Immature natural killer cell (primary cell): Measurements from ENCODE around the gene SLC5A6. TPM values are rescaled to one million over a fixed set of nuclear protein-coding genes. Genes with fewer than 3 reads are reported as not detected.
A peak's percentile ranks its signal among the peaks of the same experiment; 100 is the strongest.

ENCODE experiments used
- DNase-seq, 3 donors: peaks; one replicate each; pipeline ENCODE4 v3.0.0; 2022; ENCODE audit warnings: mixed read lengths in 1 of 3
- H3K27ac Mint-ChIP-seq, 6 donors: one replicate each; pipeline ENCODE4 v1.8.0; 2020; ENCODE audit warnings: mixed read lengths in 6 of 6, mild to moderate bottlenecking in 5 of 6, inconsistent platforms in 4 of 6, moderate library complexity in 3 of 6
- H3K27me3 Mint-ChIP-seq, 3 donors: one replicate each; pipeline ENCODE4 v1.8.0; 2020 to 2021; ENCODE audit warnings: low read depth in 3 of 3, mild to moderate bottlenecking in 3 of 3, mixed read lengths in 3 of 3, moderate library complexity in 3 of 3, inconsistent platforms in 1 of 3
- H3K36me3 Mint-ChIP-seq, 3 donors: one replicate each; pipeline ENCODE4 v1.8.0; 2020; ENCODE audit warnings: mixed read lengths in 3 of 3, inconsistent platforms in 2 of 3, mild to moderate bottlenecking in 2 of 3
- H3K4me1 Mint-ChIP-seq, 2 donors: one replicate each; pipeline ENCODE4 v1.8.0; 2020; ENCODE audit warnings: inconsistent platforms in 2 of 2, mild to moderate bottlenecking in 2 of 2, mixed read lengths in 2 of 2, moderate library complexity in 1 of 2
- H3K4me3 Mint-ChIP-seq, 5 donors: one replicate each; pipeline ENCODE4 v1.8.0; 2020; ENCODE audit warnings: mild to moderate bottlenecking in 5 of 5, mixed read lengths in 5 of 5, inconsistent platforms in 3 of 5, moderate library complexity in 3 of 5
- H3K9me3 Mint-ChIP-seq, 6 donors: one replicate each; pipeline ENCODE4 v1.8.0; 2020; ENCODE audit warnings: mild to moderate bottlenecking in 6 of 6, mixed read lengths in 6 of 6, inconsistent platforms in 4 of 6, moderate library complexity in 3 of 6
- polyA plus RNA-seq, 3 donors: library from polyadenylated mRNA; unstranded; fragments of 300-500 nt; fragmentation: Illumina TruSeq; gene quantifications; one replicate each; pipeline ENCODE4 v1.2.3, GENCODE V29; 2021

The SLC5A6 gene
- polyA plus RNA-seq, 3 donors from 2014 or later: 5.3 to 15.1 (median 11.5) TPM

DNA sequence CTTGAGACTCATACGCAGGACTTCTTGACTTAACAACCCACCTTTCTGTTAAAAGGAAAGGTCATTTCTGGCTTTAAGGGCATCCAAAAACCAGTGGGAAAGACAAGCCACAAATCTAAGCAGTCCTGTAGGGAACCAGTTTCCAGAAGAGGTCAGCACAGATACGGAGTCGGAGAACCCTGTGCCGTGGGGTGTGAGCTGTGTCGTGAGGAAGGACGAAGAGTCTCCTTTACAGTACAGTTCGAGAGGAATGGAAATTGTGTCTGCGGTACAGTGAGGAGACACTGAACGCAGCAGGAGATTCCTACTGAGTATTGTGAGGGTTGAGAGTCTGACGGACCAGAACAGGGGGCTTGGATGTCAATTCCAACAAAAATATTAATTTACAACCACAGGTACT is 33.0 kb upstream of the SLC5A6 start:
- H3K4me1 Mint-ChIP-seq: no peaks in the 10 kb centered on the region
- peaks cover 4 to 18% (median 7%) of the 10 kb centered on the region in 3 donors for H3K36me3 Mint-ChIP-seq
- H3K9me3 Mint-ChIP-seq: no peaks in the 10 kb centered on the region
- no peak overlapping the region for H3K4me3 Mint-ChIP-seq
- no peak overlapping the region for H3K27ac Mint-ChIP-seq
- DNase-seq: no peak
- H3K27me3 Mint-ChIP-seq: peaks cover 0 to 2% (median 2%) of the 10 kb centered on the region in 3 donors

DNA sequence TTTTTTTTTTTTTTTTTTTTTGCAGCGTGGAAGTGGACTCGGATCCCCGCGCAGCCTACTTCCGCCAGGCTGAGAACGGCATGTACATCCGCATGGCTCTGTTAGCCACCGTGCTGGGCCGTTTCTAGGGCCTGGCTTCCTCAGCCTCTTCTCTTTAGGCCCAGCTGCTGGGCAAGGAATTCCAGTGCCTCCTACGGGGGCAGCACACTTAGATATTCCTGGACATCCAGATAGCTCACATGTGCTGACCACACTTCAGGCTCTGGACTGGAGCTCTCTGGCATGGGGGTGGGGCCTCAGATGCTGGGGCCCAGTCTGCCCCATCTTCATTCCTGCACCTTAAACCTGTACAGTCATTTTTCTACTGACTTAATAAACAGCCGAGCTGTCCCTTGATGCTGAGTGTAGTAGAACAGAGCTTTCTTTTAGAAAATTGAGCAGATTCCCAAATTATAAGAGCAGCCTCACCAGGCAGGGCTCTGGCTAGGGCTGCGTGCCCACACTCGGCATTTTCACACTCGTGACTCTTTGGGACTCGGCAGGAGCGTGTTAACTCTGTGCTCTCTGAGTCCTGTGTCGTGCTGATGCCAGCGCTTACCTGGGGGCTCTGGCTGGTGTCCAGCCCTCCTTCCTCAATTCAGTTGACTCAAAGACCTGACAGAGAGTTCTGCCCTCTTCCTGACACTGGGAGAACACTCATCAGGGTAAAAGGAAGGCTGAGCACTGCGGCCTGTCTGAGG is 31.5 kb upstream of the SLC5A6 start:
- no peaks in the 10 kb centered on the region for H3K4me1 Mint-ChIP-seq
- no peaks in the 10 kb centered on the region for H3K9me3 Mint-ChIP-seq
- peaks cover 0 to 2% (median 0%) of the 10 kb centered on the region in 3 donors for H3K27me3 Mint-ChIP-seq
- H3K27ac Mint-ChIP-seq: no peak overlapping the region
- H3K4me3 Mint-ChIP-seq: no peak overlapping the region
- H3K36me3 Mint-ChIP-seq: peaks cover 7 to 24% (median 10%) of the 10 kb centered on the region in 3 donors
- no peak for DNase-seq

DNA sequence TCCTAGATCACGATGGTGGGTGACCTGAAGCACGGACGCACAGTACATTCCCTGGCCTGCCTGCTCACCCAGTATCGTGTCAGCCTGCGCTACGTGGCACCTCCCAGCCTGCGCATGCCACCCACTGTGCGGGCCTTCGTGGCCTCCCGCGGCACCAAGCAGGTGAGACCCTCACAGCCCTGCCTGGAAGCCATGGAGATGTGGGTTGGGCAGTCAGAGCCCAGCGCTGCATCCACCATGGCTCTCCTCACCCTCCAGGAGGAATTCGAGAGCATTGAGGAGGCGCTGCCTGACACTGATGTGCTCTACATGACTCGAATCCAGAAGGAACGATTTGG is 30.5 kb upstream of the SLC5A6 start:
- Mint-ChIP-seq H3K36me3 (peaks cover 11 to 31% (median 11%) of the 10 kb centered on the region in 3 donors), H3K27me3 (peaks cover 0 to 2% (median 0%) of the 10 kb centered on the region in 3 donors), H3K4me3 (no peak overlapping the region), H3K27ac (no peak overlapping the region), H3K4me1 (no peaks in the 10 kb centered on the region), H3K9me3 (no peaks in the 10 kb centered on the region)
- DNase-seq: no peak

DNA sequence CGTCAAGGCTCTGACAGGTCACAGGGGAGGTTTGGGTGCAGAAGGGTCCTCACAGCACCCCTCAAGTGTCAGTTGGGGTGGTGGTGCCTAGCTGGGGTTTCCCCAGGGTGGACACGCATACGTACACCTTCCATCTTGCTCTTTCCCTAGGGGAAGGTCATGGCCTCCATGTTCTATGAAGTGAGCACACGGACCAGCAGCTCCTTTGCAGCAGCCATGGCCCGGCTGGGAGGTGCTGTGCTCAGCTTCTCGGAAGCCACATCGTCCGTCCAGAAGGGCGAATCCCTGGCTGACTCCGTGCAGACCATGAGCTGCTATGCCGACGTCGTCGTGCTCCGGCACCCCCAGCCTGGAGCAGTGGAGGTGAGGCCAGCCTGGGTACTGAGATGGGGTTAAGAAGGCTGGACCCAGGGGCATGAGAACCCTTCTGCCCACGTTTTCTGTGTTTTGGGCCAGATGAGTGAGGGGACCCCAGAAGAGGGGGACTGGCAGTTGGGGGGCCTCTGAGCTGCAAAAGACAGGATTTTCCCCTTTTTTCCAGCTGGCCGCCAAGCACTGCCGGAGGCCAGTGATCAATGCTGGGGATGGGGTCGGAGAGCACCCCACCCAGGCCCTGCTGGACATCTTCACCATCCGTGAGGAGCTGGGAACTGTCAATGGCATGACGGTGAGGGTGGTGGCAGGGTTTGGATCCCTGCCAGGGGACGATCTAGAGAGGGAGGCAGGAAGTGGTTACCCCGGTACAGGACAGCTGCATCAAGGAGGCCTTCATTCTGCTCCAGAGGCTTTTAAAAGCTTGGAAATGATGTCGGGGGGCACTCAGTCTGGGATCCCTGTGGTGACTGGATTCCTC is 29.9 kb upstream of the SLC5A6 start:
- Mint-ChIP-seq H3K4me3 (no peak overlapping the region), H3K9me3 (no peaks in the 10 kb centered on the region), H3K36me3 (peaks cover 11 to 37% (median 16%) of the 10 kb centered on the region in 3 donors), H3K27ac (peak overlapping the region in 1 of 6 donors; percentile 34), H3K4me1 (no peaks in the 10 kb centered on the region), H3K27me3 (peaks cover 0 to 2% (median 0%) of the 10 kb centered on the region in 3 donors)
- no peak for DNase-seq

DNA sequence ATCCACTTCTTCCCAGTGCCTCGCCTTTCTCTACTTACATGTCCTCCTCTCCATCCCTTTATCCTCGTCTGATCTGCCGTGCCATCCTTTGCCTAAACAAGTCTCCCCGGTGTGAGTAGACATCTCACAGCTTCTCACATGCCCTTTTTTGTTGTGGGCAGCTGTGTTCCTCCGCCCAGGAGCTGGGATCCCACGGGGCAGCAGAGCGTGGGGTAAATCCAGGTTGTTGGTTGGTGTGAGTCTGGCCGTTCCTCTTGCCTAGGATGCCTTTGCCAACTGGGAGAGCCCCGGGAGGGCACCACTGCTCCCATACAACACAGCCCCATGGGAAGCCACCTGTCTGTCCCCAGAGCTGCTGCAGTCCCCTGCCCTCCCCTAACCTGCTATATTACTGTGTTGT is 28.3 kb upstream of the SLC5A6 start:
- no peak for DNase-seq
- Mint-ChIP-seq H3K9me3 (no peaks in the 10 kb centered on the region), H3K36me3 (peaks cover 16 to 50% (median 19%) of the 10 kb centered on the region in 3 donors), H3K27me3 (peaks cover 0 to 2% (median 0%) of the 10 kb centered on the region in 3 donors), H3K4me3 (no peak overlapping the region), H3K4me1 (no peaks in the 10 kb centered on the region), H3K27ac (no peak overlapping the region)

DNA sequence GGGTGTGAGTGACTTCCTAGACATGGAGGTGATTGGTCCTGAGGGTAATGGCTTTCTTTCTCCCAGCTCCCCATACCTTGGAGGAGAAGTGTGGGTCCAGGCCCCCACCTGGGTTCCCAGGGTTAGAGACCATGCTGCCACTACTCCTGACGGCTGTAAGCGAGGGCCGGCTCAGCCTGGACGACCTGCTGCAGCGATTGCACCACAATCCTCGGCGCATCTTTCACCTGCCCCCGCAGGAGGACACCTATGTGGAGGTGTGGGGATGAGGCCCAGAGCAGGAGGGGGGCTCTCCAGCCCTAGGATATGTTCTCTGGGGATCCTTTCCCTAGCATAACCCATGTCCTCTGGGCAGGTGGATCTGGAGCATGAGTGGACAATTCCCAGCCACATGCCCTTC is 26.9 kb upstream of the SLC5A6 start:
- Mint-ChIP-seq H3K27me3 (peaks cover 0 to 2% (median 1%) of the 10 kb centered on the region in 3 donors), H3K4me1 (no peaks in the 10 kb centered on the region), H3K36me3 (peaks cover 24 to 60% (median 29%) of the 10 kb centered on the region in 3 donors), H3K27ac (no peak overlapping the region), H3K4me3 (no peak overlapping the region), H3K9me3 (no peaks in the 10 kb centered on the region)
- no peak for DNase-seq

DNA sequence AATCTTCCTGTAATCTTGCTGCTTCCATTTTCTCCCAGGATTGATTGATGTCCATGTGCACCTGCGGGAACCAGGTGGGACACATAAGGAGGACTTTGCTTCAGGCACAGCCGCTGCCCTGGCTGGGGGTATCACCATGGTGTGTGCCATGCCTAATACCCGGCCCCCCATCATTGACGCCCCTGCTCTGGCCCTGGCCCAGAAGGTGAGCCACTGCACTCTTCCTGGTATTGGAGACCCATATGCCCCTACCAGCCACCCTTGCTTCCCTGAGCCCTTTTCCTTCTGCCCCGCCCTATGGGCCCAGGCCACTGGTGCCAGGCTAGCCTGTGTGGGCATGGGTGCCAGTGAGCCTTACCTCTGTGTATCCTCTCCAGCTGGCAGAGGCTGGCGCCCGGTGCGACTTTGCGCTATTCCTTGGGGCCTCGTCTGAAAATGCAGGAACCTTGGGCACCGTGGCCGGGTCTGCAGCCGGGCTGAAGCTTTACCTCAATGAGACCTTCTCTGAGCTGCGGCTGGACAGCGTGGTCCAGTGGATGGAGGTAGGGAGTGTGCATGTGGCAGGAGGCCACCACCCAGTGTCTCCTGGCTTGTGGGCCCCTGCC is 25.4 kb upstream of the SLC5A6 start:
- peaks cover 0 to 3% (median 2%) of the 10 kb centered on the region in 3 donors for H3K27me3 Mint-ChIP-seq
- no peak overlapping the region for H3K4me3 Mint-ChIP-seq
- H3K4me1 Mint-ChIP-seq: no peaks in the 10 kb centered on the region
- no peak overlapping the region for H3K27ac Mint-ChIP-seq
- DNase-seq: no peak
- no peaks in the 10 kb centered on the region for H3K9me3 Mint-ChIP-seq
- peaks cover 35 to 69% (median 41%) of the 10 kb centered on the region in 3 donors for H3K36me3 Mint-ChIP-seq

DNA sequence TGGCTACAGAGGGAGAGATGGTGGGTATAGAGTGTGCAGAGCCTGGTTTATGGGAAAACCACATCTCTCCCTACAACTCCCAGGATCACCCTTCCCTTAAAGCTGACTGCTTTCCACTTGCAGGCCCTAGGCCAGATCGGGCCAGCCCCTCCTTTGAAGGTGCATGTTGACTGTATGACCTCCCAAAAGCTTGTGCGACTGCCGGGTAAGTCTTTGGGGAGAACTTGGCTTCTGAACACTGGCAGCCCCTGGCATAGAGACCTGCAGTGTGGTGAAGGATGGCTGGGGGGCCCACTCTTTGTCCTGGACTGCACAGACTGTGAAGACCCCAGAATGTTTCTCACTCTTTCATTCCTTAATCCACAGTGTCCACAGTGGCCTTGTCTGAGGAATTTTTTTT is 24.6 kb upstream of the SLC5A6 start:
- H3K27me3 Mint-ChIP-seq: peaks cover 0 to 3% (median 2%) of the 10 kb centered on the region in 3 donors
- DNase-seq: no peak
- no peaks in the 10 kb centered on the region for H3K4me1 Mint-ChIP-seq
- H3K9me3 Mint-ChIP-seq: no peaks in the 10 kb centered on the region
- H3K27ac Mint-ChIP-seq: no peak overlapping the region
- H3K4me3 Mint-ChIP-seq: no peak overlapping the region
- peaks cover 36 to 74% (median 45%) of the 10 kb centered on the region in 3 donors for H3K36me3 Mint-ChIP-seq

DNA sequence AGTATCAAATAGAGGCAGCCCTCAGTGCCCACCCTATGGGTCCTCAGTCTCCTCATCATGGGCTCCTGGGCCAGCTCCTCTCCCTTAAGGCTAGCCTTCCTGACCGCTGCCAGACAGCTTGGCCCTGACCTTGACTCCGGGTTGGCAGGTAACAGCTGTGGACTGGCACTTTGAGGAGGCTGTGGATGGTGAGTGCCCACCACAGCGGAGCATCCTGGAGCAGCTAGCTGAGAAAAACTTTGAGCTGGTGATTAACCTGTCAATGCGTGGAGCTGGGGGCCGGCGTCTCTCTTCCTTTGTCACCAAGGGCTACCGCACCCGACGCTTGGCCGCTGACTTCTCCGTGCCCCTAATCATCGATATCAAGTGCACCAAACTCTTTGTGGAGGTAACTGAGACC is 24.1 kb upstream of the SLC5A6 start:
- H3K27ac Mint-ChIP-seq: no peak overlapping the region
- no peaks in the 10 kb centered on the region for H3K9me3 Mint-ChIP-seq
- H3K4me1 Mint-ChIP-seq: no peaks in the 10 kb centered on the region
- H3K36me3 Mint-ChIP-seq: peaks cover 36 to 74% (median 45%) of the 10 kb centered on the region in 3 donors
- peaks cover 0 to 3% (median 2%) of the 10 kb centered on the region in 3 donors for H3K27me3 Mint-ChIP-seq
- no peak for DNase-seq
- no peak overlapping the region for H3K4me3 Mint-ChIP-seq

DNA sequence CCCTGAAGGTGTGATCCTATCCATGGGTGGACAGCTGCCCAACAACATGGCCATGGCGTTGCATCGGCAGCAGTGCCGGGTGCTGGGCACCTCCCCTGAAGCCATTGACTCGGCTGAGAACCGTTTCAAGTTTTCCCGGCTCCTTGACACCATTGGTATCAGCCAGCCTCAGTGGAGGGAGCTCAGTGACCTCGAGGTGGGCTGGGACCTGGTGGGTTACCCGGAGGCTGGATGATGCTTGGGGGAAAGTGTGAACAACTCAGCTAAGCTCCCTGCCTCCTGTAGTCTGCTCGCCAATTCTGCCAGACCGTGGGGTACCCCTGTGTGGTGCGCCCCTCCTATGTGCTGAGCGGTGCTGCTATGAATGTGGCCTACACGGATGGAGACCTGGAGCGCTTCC is 21.3 kb upstream of the SLC5A6 start:
- H3K4me1 Mint-ChIP-seq: no peaks in the 10 kb centered on the region
- H3K4me3 Mint-ChIP-seq: no peak overlapping the region
- H3K27ac Mint-ChIP-seq: no peak overlapping the region
- no peak for DNase-seq
- peaks cover 0 to 3% (median 0%) of the 10 kb centered on the region in 3 donors for H3K27me3 Mint-ChIP-seq
- H3K36me3 Mint-ChIP-seq: peaks cover 28 to 61% (median 33%) of the 10 kb centered on the region in 3 donors
- no peaks in the 10 kb centered on the region for H3K9me3 Mint-ChIP-seq

DNA sequence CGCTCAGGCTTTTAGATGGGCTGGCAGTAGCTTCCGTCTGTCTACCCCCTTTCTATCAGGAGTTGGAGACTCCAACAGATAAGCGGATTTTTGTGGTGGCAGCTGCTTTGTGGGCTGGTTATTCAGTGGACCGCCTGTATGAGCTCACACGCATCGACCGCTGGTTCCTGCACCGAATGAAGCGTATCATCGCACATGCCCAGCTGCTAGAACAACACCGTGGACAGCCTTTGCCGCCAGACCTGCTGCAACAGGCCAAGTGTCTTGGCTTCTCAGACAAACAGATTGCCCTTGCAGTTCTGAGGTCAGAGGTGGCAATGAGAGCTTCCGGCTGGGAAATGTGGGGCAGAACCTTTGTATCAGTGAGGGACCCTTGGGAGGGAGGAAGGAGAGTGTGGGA is 19.9 kb upstream of the SLC5A6 start:
- H3K4me1 Mint-ChIP-seq: no peaks in the 10 kb centered on the region
- H3K27me3 Mint-ChIP-seq: peaks cover 0 to 3% (median 0%) of the 10 kb centered on the region in 3 donors
- H3K27ac Mint-ChIP-seq: no peak overlapping the region
- no peak for DNase-seq
- no peaks in the 10 kb centered on the region for H3K9me3 Mint-ChIP-seq
- no peak overlapping the region for H3K4me3 Mint-ChIP-seq
- H3K36me3 Mint-ChIP-seq: peaks cover 32 to 64% (median 34%) of the 10 kb centered on the region in 3 donors

DNA sequence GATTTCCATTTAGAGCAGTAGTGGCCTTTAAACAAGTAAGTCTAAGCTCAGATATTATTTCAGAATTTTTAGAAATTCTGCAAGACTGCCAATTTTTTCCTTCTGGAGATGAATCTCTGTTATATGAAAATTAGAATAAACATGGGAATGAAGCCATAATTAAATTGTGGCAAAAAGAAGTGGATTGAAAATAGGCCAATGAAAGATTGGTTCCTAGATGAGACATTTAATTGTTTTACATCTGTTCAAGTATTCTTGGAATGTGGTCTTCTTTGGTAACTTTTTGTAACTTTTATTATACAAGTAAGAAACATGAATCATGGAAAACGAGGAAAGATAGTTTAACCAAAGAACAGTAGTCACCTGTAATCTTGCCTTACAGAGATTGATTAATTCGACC is 15.4 kb upstream of the SLC5A6 start:
- Mint-ChIP-seq H3K27ac (no peak overlapping the region), H3K4me3 (no peak overlapping the region), H3K4me1 (no peaks in the 10 kb centered on the region), H3K9me3 (no peaks in the 10 kb centered on the region), H3K27me3 (no peaks in the 10 kb centered on the region), H3K36me3 (peaks cover 11 to 48% (median 12%) of the 10 kb centered on the region in 3 donors)
- no peak for DNase-seq

DNA sequence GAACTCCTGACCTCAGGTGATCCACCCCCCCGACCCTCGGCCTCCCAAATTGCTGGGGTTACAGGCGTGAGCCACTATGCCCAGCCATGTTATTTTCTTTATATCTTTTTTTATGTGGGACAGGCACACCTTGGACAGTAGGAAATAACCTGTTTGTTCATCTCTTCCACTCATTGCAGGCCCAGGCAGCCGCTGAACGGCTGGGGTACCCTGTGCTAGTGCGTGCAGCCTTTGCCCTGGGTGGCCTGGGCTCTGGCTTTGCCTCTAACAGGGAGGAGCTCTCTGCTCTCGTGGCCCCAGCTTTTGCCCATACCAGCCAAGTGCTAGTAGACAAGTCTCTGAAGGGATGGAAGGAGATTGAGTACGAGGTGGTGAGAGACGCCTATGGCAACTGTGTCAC is 13.5 kb upstream of the SLC5A6 start:
- Mint-ChIP-seq H3K4me3 (no peak overlapping the region), H3K27me3 (no peaks in the 10 kb centered on the region), H3K27ac (peak overlapping the region in 1 of 6 donors; percentile 39), H3K4me1 (no peaks in the 10 kb centered on the region), H3K9me3 (no peaks in the 10 kb centered on the region), H3K36me3 (peaks cover 7 to 46% (median 13%) of the 10 kb centered on the region in 3 donors)
- no peak for DNase-seq

DNA sequence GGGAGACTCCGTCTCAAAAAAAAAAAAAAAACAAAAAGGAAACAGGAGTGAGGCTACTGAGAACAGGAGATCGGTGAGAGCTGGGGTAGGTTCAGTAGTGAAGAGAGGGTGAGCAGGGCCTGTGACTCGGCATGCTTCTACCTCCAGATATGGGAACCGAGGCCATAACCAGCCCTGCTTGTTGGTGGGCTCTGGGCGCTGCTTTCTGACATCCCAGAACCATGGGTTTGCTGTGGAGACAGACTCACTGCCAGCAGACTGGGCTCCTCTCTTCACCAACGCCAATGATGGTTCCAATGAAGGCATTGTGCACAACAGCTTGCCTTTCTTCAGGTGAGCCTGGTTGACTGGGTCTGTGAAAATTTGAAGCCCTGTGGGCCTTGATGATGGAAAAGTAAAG is 11.3 kb upstream of the SLC5A6 start:
- peaks cover 7 to 48% (median 13%) of the 10 kb centered on the region in 3 donors for H3K36me3 Mint-ChIP-seq
- no peaks in the 10 kb centered on the region for H3K9me3 Mint-ChIP-seq
- no peak overlapping the region for H3K27ac Mint-ChIP-seq
- H3K27me3 Mint-ChIP-seq: no peaks in the 10 kb centered on the region
- H3K4me1 Mint-ChIP-seq: peaks cover 3 to 6% of the 10 kb centered on the region in 2 donors
- no peak overlapping the region for H3K4me3 Mint-ChIP-seq
- no peak for DNase-seq
